Measurements from ENCODE around the gene MGAT1. TPM values are rescaled to one million over a fixed set of nuclear protein-coding genes. Genes with fewer than 3 reads are reported as not detected.

Gene MGAT1
- total RNA-seq, 2 experiments from 2014 or later, result 161 to 171 TPM

- Mint-ChIP-seq H3K27me3 (no peaks in the 10 kb centered on the region), H3K36me3 (ENCODE audit: low read depth) (no peaks in the 10 kb centered on the region), H3K9me3 (no peaks in the 10 kb centered on the region), H3K27ac (no peak overlapping the region), H3K4me1 (ENCODE audit: low read depth) (peaks cover 64% of the 10 kb centered on the region), H3K4me3 (no peak overlapping the region)
- TF ChIP-seq CTCF (IDR thresholded peaks at IDR 0.05), result no peak
- ATAC-seq, result no peak
- intact Hi-C loops (cut with micrococcal nuclease), result no loop called here
- DNase-seq, result no peak
- ChIA-PET CTCF (interaction anchor here (1.0 kb wide), 1 partner anchor 51 kb away, joined by 4 read pairs; no protein-coding TSS in a partner anchor), POLR2A (interaction anchor here (1.4 to 10.0 kb wide), 3 partner anchors 10 to 17 kb away, joined by 6 to 87 read pairs (median 33); no protein-coding TSS in a partner anchor)
Measured at GRCh38 chr5:180815293-180815917, 12.8 kb upstream of the MGAT1 start.

- Mint-ChIP-seq H3K9me3 (no peaks in the 10 kb centered on the region), H3K27ac (no peak overlapping the region), H3K36me3 (ENCODE audit: low read depth) (peaks cover 5% of the 10 kb centered on the region), H3K4me1 (ENCODE audit: low read depth) (peaks cover 62% of the 10 kb centered on the region), H3K4me3 (no peak overlapping the region), H3K27me3 (no peaks in the 10 kb centered on the region)
- intact Hi-C loops (cut with micrococcal nuclease), result loop anchor here (5.0 kb wide), 1 partner anchor 49 kb away; the partner anchor contains the start of gene ZFP62
- DNase-seq, result no peak
- CTCF ChIA-PET, result interaction anchor here (0.7 to 3.8 kb wide), 4 partner anchors 11 to 52 kb away, joined by 3 to 32 read pairs (median 3); no protein-coding TSS in a partner anchor
- TF ChIP-seq CTCF (IDR thresholded peaks at IDR 0.05), result no peak
- no peak for ATAC-seq
- POLR2A ChIA-PET, result interaction anchor here (0.7 to 10.0 kb wide), 2 partner anchors 10 to 19 kb away, joined by 5 to 87 read pairs; no protein-coding TSS in a partner anchor
Measured at GRCh38 chr5:180813420-180813819, 10.8 kb upstream of the MGAT1 start.

- ChIA-PET CTCF (interaction anchor here (1.3 to 3.8 kb wide), 2 partner anchors 12 to 19 kb away, joined by 3 to 32 read pairs; no protein-coding TSS in a partner anchor), POLR2A (interaction anchor here (1.2 to 10.0 kb wide), 2 partner anchors 20 to 431 kb away, joined by 3 to 87 read pairs; no protein-coding TSS in a partner anchor)
- H3K27ac Mint-ChIP-seq, result peak overlapping the region; percentile 94
- H3K9me3 Mint-ChIP-seq, result no peaks in the 10 kb centered on the region
- ATAC-seq, result no peak
- H3K27me3 Mint-ChIP-seq, result no peaks in the 10 kb centered on the region
- peaks cover 56% of the 10 kb centered on the region for H3K4me1 Mint-ChIP-seq (ENCODE audit: low read depth)
- intact Hi-C loops (cut with micrococcal nuclease), result loop anchor here (5.0 kb wide), 1 partner anchor 51 kb away; the partner anchor contains the start of gene ZFP62
- peak overlapping the region; percentile 88 for H3K4me3 Mint-ChIP-seq
- peaks cover 22% of the 10 kb centered on the region for H3K36me3 Mint-ChIP-seq (ENCODE audit: low read depth)
- TF ChIP-seq CTCF (IDR thresholded peaks at IDR 0.05), result no peak
- no peak for DNase-seq
Measured at GRCh38 chr5:180811623-180812124, 9.1 kb upstream of the MGAT1 start.

GRCh38 chr5:180810959-180811622 lies 8.5 kb upstream of the MGAT1 start:
- DNase-seq (no peak), ATAC-seq (no peak)
- Mint-ChIP-seq H3K27me3 (no peaks in the 10 kb centered on the region), H3K36me3 (ENCODE audit: low read depth) (peaks cover 28% of the 10 kb centered on the region), H3K27ac (peak overlapping the region; percentile 94), H3K9me3 (no peaks in the 10 kb centered on the region), H3K4me1 (ENCODE audit: low read depth) (peaks cover 59% of the 10 kb centered on the region), H3K4me3 (peak overlapping the region; percentile 88)
- intact Hi-C loops (cut with micrococcal nuclease), result loop anchor here (5.0 kb wide), 1 partner anchor 51 kb away; the partner anchor contains the start of gene ZFP62
- ChIA-PET POLR2A (interaction anchor here (0.6 to 10.0 kb wide), 4 partner anchors 15 to 432 kb away, joined by 3 to 87 read pairs (median 5); no protein-coding TSS in a partner anchor), CTCF (interaction anchor here (0.7 to 3.8 kb wide), 3 partner anchors 10 to 193 kb away, joined by 3 to 32 read pairs (median 4); no protein-coding TSS in a partner anchor)
- no peak for TF ChIP-seq CTCF (IDR thresholded peaks at IDR 0.05)

Data from activated CD8-positive, alpha-beta T cell treated with anti-CD3 and anti-CD28 coated beads for 36 hours (primary cell).